ENCODE measurements around the gene ATXN1.

Gene ATXN1

GRCh38 chr6:16256781-16257180 is 504.5 kb downstream of the ATXN1 start:
- no peak for DNase-seq (ENCODE audit: low read depth in 2 of 2)

DNA sequence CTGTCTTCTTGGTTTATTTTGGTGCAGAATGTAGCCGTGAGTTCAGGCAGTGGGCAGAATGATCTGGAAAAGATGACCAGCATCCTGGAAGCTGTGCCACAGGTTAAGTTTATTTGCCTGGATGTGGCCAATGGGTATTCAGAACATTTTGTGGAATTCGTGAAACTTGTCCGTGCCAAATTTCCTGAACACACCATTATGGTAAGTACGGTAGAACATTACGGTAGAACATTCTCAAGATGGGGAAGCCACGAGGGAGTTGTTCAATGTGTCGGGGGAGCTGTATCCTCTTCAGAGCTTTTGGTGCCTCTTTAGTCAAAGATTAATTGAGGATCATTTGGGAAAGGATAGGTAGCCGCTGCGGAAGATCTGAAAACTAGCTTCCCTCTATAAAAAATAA is 506.7 kb downstream of the ATXN1 start:
- no peak for DNase-seq (ENCODE audit: low read depth in 2 of 2)

DNA sequence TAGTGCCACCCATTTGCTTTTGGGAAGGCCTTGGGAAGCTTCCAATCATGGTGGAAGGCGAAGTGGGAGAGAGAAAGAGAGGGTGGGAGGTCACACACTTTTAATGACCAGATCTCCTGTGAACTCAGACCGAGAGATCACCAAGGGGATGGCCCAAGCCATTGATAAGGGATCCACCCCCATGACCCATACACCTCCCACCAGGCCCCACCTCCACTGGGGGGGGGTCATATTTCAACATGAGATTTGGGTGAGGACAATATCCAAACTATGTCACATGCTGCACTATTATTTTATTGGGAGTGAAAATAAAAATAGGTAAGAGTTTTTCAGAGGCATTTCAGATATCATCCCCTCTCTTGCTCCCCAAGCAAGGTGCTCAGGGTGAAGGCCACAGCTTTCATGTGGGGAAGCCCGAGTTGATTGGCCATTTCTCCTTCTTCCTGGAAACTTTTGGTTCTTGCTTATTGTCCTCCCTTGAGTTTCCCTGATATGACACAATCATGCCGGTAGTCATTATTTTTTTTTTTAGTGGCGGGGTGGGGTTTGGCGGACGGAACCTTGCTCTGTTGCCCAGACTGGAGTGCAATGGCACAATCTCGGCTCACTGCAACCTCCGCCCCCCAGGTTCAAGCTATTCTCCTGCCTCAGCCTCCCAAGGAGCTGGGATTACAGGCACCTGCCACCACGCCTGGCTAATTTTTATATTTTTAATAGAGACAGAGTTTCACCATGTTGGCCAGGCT is 507.7 kb downstream of the ATXN1 start:
- DNase-seq (ENCODE audit: low read depth in 2 of 2) = no peak

- DNase-seq (ENCODE audit: low read depth in 2 of 2) = no peak
These were observed 508.5 kb downstream of the ATXN1 start for GRCh38 chr6:16252686-16253299.

GRCh38 chr6:16251706-16252105 is 509.6 kb downstream of the ATXN1 start:
- DNase-seq (ENCODE audit: low read depth in 2 of 2) = no peak

DNA sequence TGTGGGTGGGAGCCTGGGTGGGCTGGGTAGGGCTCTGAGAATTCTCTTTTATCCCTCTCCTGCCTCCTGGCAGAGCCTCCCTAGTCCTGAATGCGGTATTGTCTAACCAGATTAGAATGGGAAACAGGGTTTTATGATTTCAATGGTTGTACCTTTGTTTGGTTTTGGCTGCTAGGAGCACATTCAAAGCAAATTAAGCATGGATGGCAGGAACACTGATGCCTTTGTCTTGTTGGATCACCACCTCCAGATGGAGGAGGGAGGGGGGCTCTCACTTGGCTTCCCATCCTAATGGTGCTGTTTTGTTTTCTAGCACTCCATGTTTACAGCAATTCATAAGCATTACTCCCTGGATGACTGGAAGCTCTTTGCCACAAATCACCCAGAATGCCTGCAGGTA is 511.3 kb downstream of the ATXN1 start:
- DNase-seq (ENCODE audit: low read depth in 2 of 2) = no peak

Data from fibroblast of skin of left quadriceps (primary cell).